ENCODE measurements around the gene PTPN14.

Gene PTPN14

DNA sequence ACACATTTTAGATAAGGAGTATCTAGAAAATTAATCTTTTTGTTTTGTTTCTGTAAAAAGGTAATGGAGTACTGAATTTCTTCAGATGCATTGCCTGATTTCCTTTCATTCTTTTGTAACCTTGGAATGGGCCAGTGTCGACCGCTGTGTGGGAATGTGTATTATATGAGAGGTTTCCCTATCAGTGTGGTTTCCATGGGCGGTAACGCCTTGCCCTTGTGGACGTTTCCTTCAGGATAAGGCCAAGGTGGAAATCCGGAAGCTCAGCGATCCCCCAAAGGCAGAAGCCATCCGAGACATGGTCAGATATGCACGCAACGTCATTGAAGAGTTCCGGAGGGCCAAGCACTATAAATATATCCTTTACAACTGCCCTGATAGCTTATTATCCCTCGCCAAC is 220.7 kb downstream of the PTPN14 start:
- no peak for DNase-seq (ENCODE audit: low spot score)

DNA sequence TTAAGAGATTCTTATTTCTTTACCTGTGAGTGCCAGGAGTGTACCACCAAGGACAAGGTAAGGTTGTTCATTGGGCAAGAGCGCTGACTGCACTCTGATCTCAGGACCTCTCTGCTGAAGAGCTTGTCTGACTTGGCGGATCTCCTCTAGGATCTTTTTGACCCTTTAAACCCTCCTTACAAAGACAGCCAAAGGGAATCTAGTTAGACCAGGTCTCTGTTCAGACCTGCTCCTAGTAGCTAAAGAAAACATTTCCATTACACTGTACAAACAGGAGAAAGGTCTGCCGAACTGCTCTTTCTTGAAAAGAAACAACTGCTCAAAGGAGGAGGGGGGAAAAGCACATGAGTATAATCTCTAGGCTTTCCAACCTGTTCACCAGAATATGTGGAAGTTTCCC is 221.2 kb downstream of the PTPN14 start:
- no peak for DNase-seq (ENCODE audit: low spot score)

DNA sequence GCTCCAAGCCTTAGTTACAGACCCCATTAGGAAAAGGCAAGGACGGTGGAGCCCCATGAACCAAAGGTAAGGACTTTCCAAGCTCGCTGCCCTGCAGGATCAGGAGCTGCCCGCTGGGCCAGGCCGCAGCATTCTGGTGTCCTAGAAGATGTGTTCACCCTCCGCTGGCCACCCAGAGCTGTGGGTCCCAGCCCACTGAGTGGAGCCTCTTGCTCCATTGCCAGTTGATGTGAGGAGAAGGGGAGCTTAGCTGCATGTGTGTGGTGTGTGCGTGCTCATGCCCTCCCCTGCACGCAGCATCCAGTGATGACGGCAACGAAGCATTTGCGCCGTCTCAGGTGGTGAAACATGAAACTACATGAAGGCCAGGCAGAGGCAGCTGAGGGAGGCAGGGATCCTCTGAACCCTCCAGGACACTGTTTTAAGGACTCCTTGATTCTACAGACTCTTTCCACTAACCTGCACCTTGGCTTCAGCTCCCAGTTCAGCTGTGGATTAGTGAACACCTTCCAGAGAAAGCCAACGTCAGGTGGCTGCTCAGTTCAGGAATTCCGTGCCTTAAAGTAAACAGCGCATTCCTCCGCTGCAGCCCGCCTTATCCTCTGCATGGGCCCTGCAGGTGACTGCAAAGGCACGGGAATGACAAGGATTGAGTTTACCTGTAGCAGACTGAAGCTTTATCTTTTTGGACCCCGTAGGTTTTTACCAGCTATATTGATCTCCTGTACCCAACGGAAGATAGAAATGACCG is 221.8 kb downstream of the PTPN14 start:
- no peak for DNase-seq (ENCODE audit: low spot score)

DNA sequence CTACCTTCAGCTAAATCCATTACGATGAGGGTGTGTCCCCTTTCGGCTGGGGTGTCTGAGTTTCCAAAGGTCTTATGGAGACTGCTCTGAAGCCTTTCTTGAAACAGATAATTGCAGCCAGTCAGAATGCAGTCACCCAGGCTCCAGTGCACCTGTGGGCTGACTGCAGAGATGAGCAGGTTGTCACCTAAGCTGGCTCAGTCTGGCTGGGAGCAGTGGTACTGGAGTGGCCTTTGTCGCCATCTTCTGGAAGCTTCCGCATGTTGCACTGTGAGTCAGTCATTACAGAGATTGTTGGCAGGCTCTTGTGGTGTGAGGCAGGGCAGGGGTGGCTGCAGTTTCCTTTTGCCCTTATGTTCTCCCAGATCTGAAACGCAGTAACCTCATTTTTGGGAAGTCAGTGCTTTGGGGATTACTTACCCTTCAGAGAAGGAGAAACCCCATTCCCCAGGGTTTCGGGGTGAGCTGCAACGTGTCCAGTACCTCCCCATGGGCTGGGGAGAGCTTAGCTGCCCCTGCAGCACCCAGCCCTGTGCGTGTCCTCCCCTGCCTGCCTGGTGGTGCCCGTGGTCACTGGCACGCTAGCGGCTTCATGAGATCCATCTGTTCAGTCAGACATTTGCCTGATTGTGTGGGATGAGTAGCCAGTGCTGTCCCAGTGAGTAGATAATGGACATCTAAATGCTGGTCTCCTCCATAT is 222.5 kb downstream of the PTPN14 start:
- DNase-seq (ENCODE audit: low spot score) = peak; percentile 82

DNA sequence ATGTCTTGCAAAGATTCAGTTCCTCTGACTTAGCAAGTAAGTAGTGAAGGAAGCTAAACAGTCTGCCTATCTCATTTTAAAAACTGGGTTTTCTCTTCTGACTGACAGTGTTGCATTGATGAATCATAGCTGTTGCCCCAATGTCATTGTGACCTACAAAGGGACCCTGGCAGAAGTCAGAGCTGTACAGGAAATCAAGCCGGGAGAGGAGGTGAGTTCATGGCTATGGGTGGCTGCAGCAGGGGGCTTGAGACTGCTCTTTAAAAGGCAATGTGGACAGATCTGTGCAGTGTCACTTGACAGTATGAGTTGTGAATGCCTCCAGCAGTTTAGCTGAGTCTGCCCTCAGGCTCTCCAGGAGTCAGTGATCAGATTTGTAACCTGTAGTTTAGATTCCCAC is 223.9 kb downstream of the PTPN14 start:
- DNase-seq (ENCODE audit: low spot score) = no peak

- DNase-seq (ENCODE audit: low spot score) = no peak
Measured at GRCh38 chr1:214326406-214326805, 225.0 kb downstream of the PTPN14 start.

DNA sequence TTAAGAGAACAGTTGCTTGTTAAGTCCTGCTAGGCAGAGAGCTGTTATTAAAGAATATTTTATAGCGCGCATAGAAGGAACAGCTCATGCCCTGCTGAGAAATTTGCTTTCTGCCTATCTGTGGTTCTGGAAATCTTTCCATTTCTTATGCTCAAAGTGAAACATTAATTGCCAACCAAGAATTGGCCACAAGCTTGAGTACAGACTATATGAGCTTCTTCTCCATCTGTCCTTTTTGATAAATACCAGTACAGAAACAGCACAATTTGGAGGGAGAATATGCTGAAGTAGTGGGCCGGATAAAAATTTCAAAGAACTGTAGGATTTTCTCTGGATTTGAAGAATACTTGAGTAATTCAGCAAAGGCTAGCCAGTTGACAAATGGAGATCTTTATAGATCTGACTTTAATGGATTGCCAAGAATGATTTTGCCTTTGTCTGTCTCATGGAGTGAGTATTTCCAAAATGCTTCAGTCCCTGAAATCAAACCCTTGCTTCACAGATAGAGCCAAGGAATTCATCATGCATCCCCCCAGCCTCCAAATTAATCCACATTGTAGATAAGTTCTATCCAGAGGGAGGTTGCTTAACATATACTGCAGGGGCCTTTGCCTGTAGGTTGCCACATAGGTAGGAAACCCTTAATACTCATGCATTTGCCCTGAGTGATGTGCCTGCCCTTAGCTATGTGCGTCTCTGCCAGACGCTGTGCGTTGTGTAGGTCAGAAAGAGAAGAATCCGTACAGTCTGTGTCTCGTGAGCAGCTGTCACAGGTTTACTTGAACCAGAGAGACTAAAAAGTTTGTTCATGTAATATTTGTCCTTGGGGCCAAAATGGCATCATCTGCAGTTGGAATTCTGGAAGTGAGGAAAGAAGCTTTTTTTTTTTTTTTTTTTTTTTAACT is 226.3 kb downstream of the PTPN14 start:
- no peak for DNase-seq (ENCODE audit: low spot score)

DNA sequence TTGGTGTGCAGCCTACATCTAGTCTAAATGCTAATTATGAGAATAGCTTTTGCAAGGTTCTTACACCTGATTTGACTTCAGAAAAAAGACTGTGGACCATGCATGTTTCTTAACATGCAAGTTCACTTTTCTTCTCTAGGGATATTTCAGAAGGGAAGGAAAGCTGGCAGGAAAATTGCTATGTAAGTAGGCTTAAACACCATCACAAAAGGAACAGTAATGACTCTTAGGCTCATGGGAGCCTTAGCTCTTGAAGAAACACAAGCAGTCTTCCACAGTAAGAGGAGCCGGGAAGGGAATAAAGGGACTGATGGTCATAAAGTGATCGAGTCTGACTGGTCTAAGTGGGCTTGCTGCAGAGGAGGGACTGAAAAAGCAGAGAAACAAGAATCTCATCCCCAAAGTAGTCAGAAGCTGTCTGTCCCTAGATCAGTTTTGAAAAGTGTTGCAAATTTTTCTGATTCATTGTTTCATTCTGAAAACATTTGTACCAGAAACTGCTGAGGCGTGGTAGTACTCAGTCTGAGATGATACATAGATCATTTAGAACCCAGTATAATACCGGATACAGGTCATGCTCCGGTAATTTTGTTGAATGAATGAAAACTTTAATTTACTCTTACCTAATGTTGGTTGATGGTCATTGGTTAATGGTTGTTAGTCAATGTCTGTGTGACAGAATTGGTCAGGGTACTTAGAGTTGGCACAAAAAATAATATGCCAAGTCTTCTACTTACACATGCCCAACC is 229.5 kb downstream of the PTPN14 start:
- no peak for DNase-seq (ENCODE audit: low spot score)

- no peak for DNase-seq (ENCODE audit: low spot score)
Measured at GRCh38 chr1:214319938-214320337, 231.5 kb downstream of the PTPN14 start.

DNA sequence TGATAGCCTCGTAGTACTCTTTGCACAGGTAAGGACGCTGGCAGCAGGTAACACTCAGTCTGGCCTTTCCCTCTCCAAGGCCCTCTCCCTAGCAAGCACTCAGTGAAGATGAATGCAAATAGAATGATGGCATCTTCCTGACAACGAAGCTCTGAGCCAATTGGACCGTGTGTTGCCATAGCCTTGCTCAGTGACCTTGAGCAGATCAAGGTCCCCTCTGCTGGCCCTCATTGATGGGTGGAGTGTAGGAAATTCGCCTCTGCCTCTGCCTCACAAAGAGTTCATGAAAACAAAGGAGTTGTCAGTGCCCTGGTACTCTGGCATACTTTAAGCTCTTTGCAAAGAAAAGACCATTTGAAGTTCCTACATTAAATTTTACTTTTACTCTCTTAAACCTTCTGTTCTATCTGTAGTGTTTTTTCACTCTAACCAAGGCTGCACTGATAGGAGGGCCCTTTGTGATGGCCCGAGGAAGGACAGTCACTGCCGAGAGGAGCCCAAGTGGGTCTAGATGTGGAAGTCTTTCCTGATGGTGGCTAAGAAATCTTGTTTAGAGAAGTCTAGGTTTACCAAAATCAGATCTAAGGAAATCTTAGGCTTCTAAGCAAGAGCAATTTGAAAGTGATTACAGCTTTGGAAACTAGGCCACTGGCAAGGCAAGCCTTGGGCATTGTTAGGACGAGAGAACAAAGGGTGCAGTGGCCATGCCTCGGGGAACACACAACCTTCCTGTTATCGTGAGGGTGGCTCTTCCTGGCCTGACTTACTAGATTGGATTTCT is 232.3 kb downstream of the PTPN14 start:
- DNase-seq (ENCODE audit: low spot score) = no peak

GRCh38 chr1:214318356-214318755 is 233.0 kb downstream of the PTPN14 start:
- DNase-seq (ENCODE audit: low spot score) = no peak

DNA sequence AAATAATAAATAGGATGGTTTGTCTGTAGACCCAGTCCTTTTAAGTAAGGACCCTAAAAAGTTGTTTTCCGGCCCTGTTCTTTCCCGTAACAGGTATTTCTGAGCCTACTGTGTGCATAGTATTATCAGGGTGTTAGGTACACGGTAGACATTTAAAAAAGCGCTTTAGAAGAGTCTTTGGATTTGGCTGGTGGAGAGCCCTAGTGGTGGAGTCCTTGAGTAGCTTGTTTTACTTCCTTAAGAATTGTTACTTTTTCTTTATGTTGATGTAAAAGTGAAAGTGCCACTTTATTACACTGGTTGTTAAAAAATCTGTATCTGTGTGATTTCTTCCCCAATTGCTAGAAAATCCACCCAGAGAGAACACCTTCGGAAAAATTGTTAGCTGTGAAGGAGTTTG is 233.7 kb downstream of the PTPN14 start:
- DNase-seq (ENCODE audit: low spot score) = no peak

DNA sequence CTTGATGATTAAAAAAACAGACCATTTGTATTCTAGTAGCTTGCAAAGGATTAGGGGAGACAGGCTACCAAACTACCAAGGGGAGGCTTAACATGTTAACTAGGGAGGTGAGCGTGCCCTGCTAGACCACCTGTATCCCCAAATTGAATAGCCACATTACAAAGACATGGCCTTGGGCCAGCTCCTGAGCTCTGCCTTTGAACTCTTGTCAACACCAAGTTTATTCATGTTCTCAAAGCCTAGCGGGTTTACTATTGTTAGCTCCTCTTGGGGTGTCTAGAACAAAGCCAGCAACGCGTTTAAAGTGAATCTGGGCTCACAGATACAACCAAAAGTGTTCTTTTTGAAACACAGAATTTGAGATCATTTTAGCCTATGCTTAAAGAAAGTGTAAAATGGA is 234.1 kb downstream of the PTPN14 start:
- no peak for DNase-seq (ENCODE audit: low spot score)

DNA sequence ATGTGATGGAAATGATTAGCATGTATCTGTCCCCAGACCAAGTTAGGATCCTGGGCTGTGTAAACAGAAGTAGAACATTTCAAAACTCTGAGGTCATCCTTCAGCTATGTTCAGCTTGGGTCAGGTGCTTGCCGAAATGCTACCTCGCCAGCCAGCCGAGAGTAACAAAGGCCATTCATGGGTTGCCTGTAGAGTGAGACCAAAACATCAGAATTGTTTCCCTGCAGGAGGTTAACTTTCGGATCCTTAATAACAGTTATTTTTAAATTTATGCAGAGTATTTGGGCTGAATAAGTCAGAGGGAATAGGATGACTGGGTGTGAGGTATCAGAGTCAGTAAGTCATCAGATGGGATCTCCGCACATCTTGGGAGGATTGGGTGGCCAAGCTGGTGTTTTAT is 234.8 kb downstream of the PTPN14 start:
- peak; percentile 34 for DNase-seq (ENCODE audit: low spot score)

GRCh38 chr1:214314178-214314843 is 237.1 kb downstream of the PTPN14 start:
- no peak for DNase-seq (ENCODE audit: low spot score)

GRCh38 chr1:214312530-214313051 is 238.8 kb downstream of the PTPN14 start:
- no peak for DNase-seq (ENCODE audit: low spot score)

DNA sequence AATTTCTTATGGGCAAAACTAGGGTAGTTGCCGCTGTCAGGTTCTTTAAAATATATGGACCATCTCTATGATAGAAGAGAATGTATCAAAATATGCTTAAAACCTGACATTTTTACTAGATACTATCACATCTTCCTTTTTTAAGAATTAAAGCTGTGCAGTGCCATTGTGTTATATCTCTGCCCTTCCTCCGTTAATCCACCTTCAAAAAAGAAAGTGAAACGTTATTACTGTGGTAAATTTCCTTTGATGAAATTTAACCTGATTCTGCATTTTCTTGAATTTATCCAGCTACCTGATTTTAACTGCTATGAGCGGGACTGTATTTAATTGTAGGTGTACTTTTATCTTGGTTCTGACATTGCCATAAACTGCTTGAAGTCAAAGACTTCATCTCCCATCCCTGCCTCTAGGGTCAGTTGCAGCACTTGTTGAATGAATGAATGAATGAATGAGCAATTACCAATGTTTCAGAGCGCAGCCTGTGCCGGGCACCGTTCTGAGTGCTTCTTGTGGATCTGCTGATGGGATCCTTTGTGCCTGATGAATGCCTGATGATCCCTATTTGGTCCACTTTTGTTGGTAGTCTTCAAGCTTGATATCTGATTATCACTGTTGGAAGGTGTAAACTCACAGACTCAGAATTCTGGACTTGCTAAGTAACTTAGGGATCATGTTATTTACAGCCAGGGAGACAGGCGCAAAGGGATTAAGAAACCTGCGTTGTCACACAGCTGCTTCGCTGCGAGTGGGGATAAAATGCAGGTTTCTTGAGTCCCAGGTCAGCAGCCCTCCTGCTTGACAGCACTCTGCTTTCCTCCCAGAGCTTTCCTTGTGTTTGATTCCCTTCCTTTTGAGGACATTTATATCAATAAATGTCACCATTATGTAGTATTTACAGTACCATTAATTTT is 240.4 kb downstream of the PTPN14 start:
- DNase-seq (ENCODE audit: low spot score) = no peak

GRCh38 chr1:214310010-214310409 is 241.4 kb downstream of the PTPN14 start:
- no peak for DNase-seq (ENCODE audit: low spot score)

DNA sequence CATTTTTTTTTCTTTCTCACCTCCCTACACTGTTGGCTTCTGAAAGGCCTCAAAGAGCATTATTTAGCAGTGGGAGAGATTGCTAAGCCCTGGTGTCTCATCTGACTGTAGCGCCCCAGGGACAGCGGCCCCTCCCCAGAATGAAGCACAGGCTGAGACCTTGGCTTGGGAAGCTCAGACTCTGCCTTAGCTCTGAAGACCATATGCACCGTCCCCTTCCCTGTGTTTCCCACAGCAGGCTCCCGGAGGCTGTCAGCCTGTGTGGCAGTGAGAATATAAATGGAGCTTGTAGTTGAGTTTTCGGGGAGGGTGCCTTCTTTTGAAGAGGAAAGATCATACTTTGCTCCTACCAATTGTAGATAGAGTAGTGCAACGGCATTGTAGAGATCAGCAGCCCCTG is 245.1 kb downstream of the PTPN14 start:
- no peak for DNase-seq (ENCODE audit: low spot score)

All from RKO (cell line).